OCI-LY7 (cell line): ENCODE measurements around the gene MGMT. TPM values are rescaled to one million over a fixed set of nuclear protein-coding genes. Genes with fewer than 3 reads are reported as not detected.

Source experiments
- BruUV-seq: library from RNA; stranded (reverse); fragments of 400-500 nt; replicated peaks from 2 replicates; lab custom pipeline; 2021; lab: Mats Ljungman, UMichigan
- CTCF ChIA-PET: fragments of 300-600 bp; sonication (Branson Sonifier 250); formaldehyde crosslinking; loops from one replicate; lab custom pipeline; 2022; ENCODE audit warnings: antibody characterized with exemption; ENCODE audit not compliant: unreplicated experiment; lab: Charles Lee
- POLR2A ChIA-PET: fragments of 300-600 bp; sonication (Branson Sonifier 250); formaldehyde crosslinking; loops from one replicate; lab custom pipeline; 2022; ENCODE audit warnings: antibody characterized with exemption; lab: Charles Lee
- DNase-seq: peaks from one replicate; pipeline ENCODE4 v3.0.0-alpha.2; 2015; ENCODE audit warnings: low spot score
- H2AFZ ChIP-seq: fragments of 200-600 bp; sonication (generic), shearing (Covaris generic); 2 replicates; pipeline ENCODE4 v1.6.1; 2014; ENCODE audit warnings: mild to moderate bottlenecking, antibody characterized with exemption, low read length, moderate library complexity
- H3K27ac ChIP-seq: fragments of 200-600 bp; sonication (generic); 2 replicates; pipeline ENCODE4 v1.5.1; 2014; ENCODE audit warnings: mixed run types, low read depth, mild to moderate bottlenecking, moderate library complexity, low read length, inconsistent platforms; ENCODE audit not compliant: poor library complexity, severe bottlenecking
- H3K36me3 ChIP-seq: fragments of 200-600 bp; sonication (generic); 2 replicates; pipeline ENCODE4 v1.6.1; 2014; ENCODE audit warnings: mild to moderate bottlenecking, antibody characterized with exemption, low read length, moderate library complexity, mixed read lengths; ENCODE audit not compliant: insufficient read depth
- H3K4me1 ChIP-seq: fragments of 200-600 bp; sonication (generic); 2 replicates; pipeline ENCODE4 v1.5.1; 2014; ENCODE audit warnings: mild to moderate bottlenecking, low read length; ENCODE audit not compliant: insufficient read depth, poor library complexity, severe bottlenecking
- H3K4me2 ChIP-seq: fragments of 200-600 bp; sonication (generic); 2 replicates; pipeline ENCODE4 v1.6.1; 2014; ENCODE audit warnings: mild to moderate bottlenecking, low read length
- H3K4me3 ChIP-seq: fragments of 200-600 bp; sonication (generic); 2 replicates; pipeline ENCODE4 v1.5.1; 2014; ENCODE audit warnings: mild to moderate bottlenecking, low read depth, low read length; ENCODE audit not compliant: poor library complexity, severe bottlenecking
- H3K79me2 ChIP-seq: fragments of 200-600 bp; sonication (generic); 2 replicates; pipeline ENCODE4 v1.6.1; 2016; ENCODE audit warnings: low read depth, mild to moderate bottlenecking, low read length, moderate library complexity, mixed read lengths; ENCODE audit not compliant: insufficient read depth
- H3K9me2 ChIP-seq: fragments of 200-600 bp; sonication (generic); 2 replicates; pipeline ENCODE4 v1.6.1; 2016; ENCODE audit warnings: mild to moderate bottlenecking, low read length, mixed read lengths; ENCODE audit not compliant: insufficient read depth
- H3K9me3 ChIP-seq: fragments of 200-600 bp; sonication (generic); 2 replicates; pipeline ENCODE4 v1.6.1; 2014; ENCODE audit warnings: mild to moderate bottlenecking, mixed run types, low read length, mixed read lengths
- H4K20me1 ChIP-seq: fragments of 200-600 bp; sonication (generic); 2 replicates; pipeline ENCODE4 v1.6.1; 2014; ENCODE audit warnings: mild to moderate bottlenecking, antibody characterized with exemption, low read length, moderate library complexity, mixed read lengths; ENCODE audit not compliant: insufficient read depth
- CTCF ChIP-seq: fragments of 200-600 bp; sonication (generic); conservative IDR thresholded peaks from 2 replicates; pipeline ENCODE4 v1.5.1; 2014; ENCODE audit warnings: mild to moderate bottlenecking, antibody characterized with exemption, low read length, moderate library complexity, mixed read lengths
- EZH2phosphoT487 ChIP-seq: fragments of 200-600 bp; sonication (generic); IDR thresholded peaks from 2 replicates; pipeline ENCODE4 v1.6.1; 2018; ENCODE audit warnings: low read depth, borderline replicate concordance, mild to moderate bottlenecking, mixed run types, antibody characterized with exemption, low read length, moderate library complexity, mixed read lengths
- intact Hi-C: fragments of 100-400 bp; cut with micrococcal nuclease; formaldehyde crosslinking; loops from one replicate; pipeline ENCODE4 v1.10.0; 2022; ENCODE audit not compliant: unreplicated experiment
- total RNA-seq, 2 experiments: library from RNA; depleted of rRNA in 1 of 2; stranded (reverse); fragments of >200 nt in 1 of 2; shearing (Covaris generic) in 1 of 2; gene quantifications; 2 replicates each; pipeline ENCODE4 v1.2.3, GENCODE V29; 2014 to 2022

The MGMT gene
- total RNA-seq, 2 experiments from 2014 or later, result 19.7 to 25.0 TPM

- no TSS peak for BruUV-seq
- Histone ChIP-seq H3K9me2 (no peaks in the 10 kb centered on the region), H3K27ac (no peak overlapping the region), H3K79me2 (no peaks in the 10 kb centered on the region), H3K4me3 (no peak overlapping the region), H3K4me1 (no peaks in the 10 kb centered on the region), H3K9me3 (no peaks in the 10 kb centered on the region), H3K36me3 (no peaks in the 10 kb centered on the region), H3K4me2 (no peak overlapping the region), H4K20me1 (no peaks in the 10 kb centered on the region; the same call in 1 of the 2 replicates), H2AFZ (no peak overlapping the region)
- no peak for DNase-seq
- intact Hi-C loops, result no loop called here
- ChIA-PET POLR2A (no interaction called here), CTCF (no interaction called here)
- TF ChIP-seq EZH2phosphoT487 (no peak), CTCF (no peak)
These were observed 232.8 kb downstream of the MGMT start for GRCh38 chr10:129699722-129700340.

GRCh38 chr10:129702605-129703004 is 235.6 kb downstream of the MGMT start:
- no peaks in the 10 kb centered on the region for H3K9me3 ChIP-seq
- no TSS peak for BruUV-seq
- TF ChIP-seq CTCF (no peak), EZH2phosphoT487 (no peak)
- DNase-seq, result no peak
- H3K9me2 ChIP-seq, result no peaks in the 10 kb centered on the region
- H3K4me2 ChIP-seq, result no peak overlapping the region
- no peaks in the 10 kb centered on the region for H3K79me2 ChIP-seq
- no peak overlapping the region for H3K27ac ChIP-seq
- no peak overlapping the region for H2AFZ ChIP-seq
- H3K4me1 ChIP-seq, result no peaks in the 10 kb centered on the region
- ChIA-PET CTCF (no interaction called here), POLR2A (no interaction called here)
- H4K20me1 ChIP-seq, result no peaks in the 10 kb centered on the region; the same call in 1 of the 2 replicates
- no peak overlapping the region for H3K4me3 ChIP-seq
- intact Hi-C loops, result no loop called here
- H3K36me3 ChIP-seq, result no peaks in the 10 kb centered on the region

GRCh38 chr10:129703287-129704137 is 236.5 kb downstream of the MGMT start:
- H3K9me2 ChIP-seq, result no peaks in the 10 kb centered on the region
- POLR2A ChIA-PET, result no interaction called here
- no peaks in the 10 kb centered on the region; the same call in 1 of the 2 replicates for H4K20me1 ChIP-seq
- DNase-seq, result no peak
- intact Hi-C loops, result no loop called here
- no peaks in the 10 kb centered on the region for H3K9me3 ChIP-seq
- no peaks in the 10 kb centered on the region for H3K4me1 ChIP-seq
- H3K79me2 ChIP-seq, result no peaks in the 10 kb centered on the region
- BruUV-seq, result no TSS peak
- H3K36me3 ChIP-seq, result no peaks in the 10 kb centered on the region
- no peak overlapping the region for H3K27ac ChIP-seq
- CTCF ChIA-PET, result no interaction called here
- H3K4me2 ChIP-seq, result no peak overlapping the region
- H3K4me3 ChIP-seq, result no peak overlapping the region
- no peak overlapping the region for H2AFZ ChIP-seq
- TF ChIP-seq CTCF, result no peak
- TF ChIP-seq EZH2phosphoT487, result no peak
